DND-41 (cell line): ENCODE measurements around the gene LEF1.

Experiments
- ATAC-seq: fragments of 200-7000 bp; cut with Tn5 transposase; 3 replicates; pipeline ENCODE4 v1.9.1; 2021; ENCODE audit warnings: low read depth; ENCODE audit not compliant: insufficient read depth
- DNase-seq: peaks from one replicate; pipeline ENCODE4 v3.0.0-alpha.2; 2020
- H2AFZ ChIP-seq: 2 replicates; pipeline ENCODE4 v1.6.0; 2012; ENCODE audit warnings: low read depth, low read length
- H3K27ac ChIP-seq: 2 replicates; pipeline ENCODE4 v1.5.1; 2012; ENCODE audit warnings: low read length, inconsistent platforms
- H3K27me3 ChIP-seq: fragments of 200-600 bp; sonication (generic); 2 replicates; pipeline ENCODE4 v1.6.0; 2012; ENCODE audit warnings: low read length, mild to moderate bottlenecking, inconsistent platforms; ENCODE audit not compliant: insufficient read depth, poor library complexity
- H3K36me3 ChIP-seq: 2 replicates; pipeline ENCODE4 v1.5.1; 2012; ENCODE audit warnings: low read length, inconsistent platforms; ENCODE audit not compliant: insufficient read depth
- H3K4me1 ChIP-seq: 2 replicates; pipeline ENCODE4 v1.5.1; 2012; ENCODE audit warnings: mild to moderate bottlenecking, low read length; ENCODE audit not compliant: insufficient read depth
- H3K4me2 ChIP-seq: 2 replicates; pipeline ENCODE4 v1.6.0; 2012; ENCODE audit warnings: mild to moderate bottlenecking, moderate library complexity, low read length, inconsistent platforms; ENCODE audit not compliant: insufficient read depth
- H3K4me3 ChIP-seq, 2 experiments: fragments of 200-600 bp in 1 of 2; shearing (Covaris generic) in 1 of 2; 2 replicates each; pipeline ENCODE4 v1.5.1; 2012 to 2016; ENCODE audit warnings: inconsistent platforms in 2 of 2, low read length in 2 of 2, mild to moderate bottlenecking in 2 of 2, low read depth in 1 of 2, moderate library complexity in 1 of 2
- H3K79me2 ChIP-seq: 2 replicates; pipeline ENCODE4 v1.6.0; 2012; ENCODE audit warnings: low read length, inconsistent platforms; ENCODE audit not compliant: insufficient read depth
- H3K9ac ChIP-seq: 2 replicates; pipeline ENCODE4 v1.6.0; 2012; ENCODE audit warnings: low read depth, mild to moderate bottlenecking, inconsistent platforms, low read length, moderate library complexity
- H3K9me3 ChIP-seq: 2 replicates; pipeline ENCODE4 v1.5.1; 2012; ENCODE audit warnings: low read length, moderate library complexity, mild to moderate bottlenecking, inconsistent platforms; ENCODE audit not compliant: insufficient read depth, severe bottlenecking
- H4K20me1 ChIP-seq: 2 replicates; pipeline ENCODE4 v1.6.0; 2012; ENCODE audit warnings: low read length; ENCODE audit not compliant: insufficient read depth
- CTCF ChIP-seq: IDR thresholded peaks from 2 replicates; pipeline ENCODE4 v1.5.1; 2012; ENCODE audit warnings: borderline replicate concordance, low read length, moderate library complexity, mild to moderate bottlenecking; ENCODE audit not compliant: poor library complexity, severe bottlenecking; ENCODE audit errors: extremely low read depth
- EZH2 ChIP-seq: IDR thresholded peaks from 3 replicates; pipeline ENCODE4 v1.6.1; 2012; ENCODE audit warnings: borderline replicate concordance, low read depth, mild to moderate bottlenecking, moderate library complexity, low read length, inconsistent platforms; ENCODE audit not compliant: severe bottlenecking

LEF1 gene

GRCh38 chr4:108049406-108049805, 119.3 kb downstream of the LEF1 start:
- Histone ChIP-seq H3K27ac (no peak overlapping the region), H3K9ac (no peak overlapping the region)

GRCh38 chr4:108048997-108049396, 119.7 kb downstream of the LEF1 start:
- Histone ChIP-seq H3K36me3 (peaks cover 77% of the 10 kb centered on the region), H3K9ac (no peak overlapping the region), H3K4me1 (no peaks in the 10 kb centered on the region), H3K27me3 (no peaks in the 10 kb centered on the region), H3K4me3 (no peak overlapping the region), H3K79me2 (peaks cover 12% of the 10 kb centered on the region; the same call in 1 of the 2 replicates), H3K9me3 (no peaks in the 10 kb centered on the region), H4K20me1 (peaks cover 46% of the 10 kb centered on the region), H3K4me2 (no peak overlapping the region), H2AFZ (no peak overlapping the region), H3K27ac (no peak overlapping the region)
- DNase-seq (no peak), ATAC-seq (no peak)
- no peak for TF ChIP-seq CTCF
- no peak for TF ChIP-seq EZH2

More at GRCh38 chr4:108049406-108049805, 119.3 kb downstream of the LEF1 start:
- peaks cover 81% of the 10 kb centered on the region for H3K36me3 ChIP-seq
- H3K79me2 ChIP-seq, result peaks cover 16% of the 10 kb centered on the region; the same call in 1 of the 2 replicates
- H4K20me1 ChIP-seq, result peaks cover 50% of the 10 kb centered on the region
- H2AFZ ChIP-seq, result no peak overlapping the region
- DNase-seq (no peak), ATAC-seq (peak; percentile 22; the same call in 1 of the 3 replicates)
- TF ChIP-seq EZH2 (no peak), CTCF (no peak)
- no peak overlapping the region for H3K4me2 ChIP-seq
- H3K4me1 ChIP-seq, result no peaks in the 10 kb centered on the region
- H3K27me3 ChIP-seq, result no peaks in the 10 kb centered on the region
- no peak overlapping the region for H3K4me3 ChIP-seq
- H3K9me3 ChIP-seq, result no peaks in the 10 kb centered on the region

GRCh38 chr4:108048157-108048556, 120.6 kb downstream of the LEF1 start:
- no peak for TF ChIP-seq EZH2
- no peak for TF ChIP-seq CTCF
- H3K4me1 ChIP-seq, result no peaks in the 10 kb centered on the region
- ATAC-seq (no peak), DNase-seq (no peak)
- H3K4me3 ChIP-seq, result no peak overlapping the region
- no peak overlapping the region for H2AFZ ChIP-seq
- H3K36me3 ChIP-seq, result peaks cover 69% of the 10 kb centered on the region
- H3K27ac ChIP-seq, result no peak overlapping the region
- H3K79me2 ChIP-seq, result peaks cover 7% of the 10 kb centered on the region; the same call in 1 of the 2 replicates
- no peaks in the 10 kb centered on the region for H3K9me3 ChIP-seq
- H3K4me2 ChIP-seq, result no peak overlapping the region
- H4K20me1 ChIP-seq, result peaks cover 40% of the 10 kb centered on the region
- H3K27me3 ChIP-seq, result no peaks in the 10 kb centered on the region
- no peak overlapping the region for H3K9ac ChIP-seq
